AG04449 (cell line): ENCODE measurements around the gene SLC30A10.

Experiments
- CTCF ChIA-PET: fragments of 350-600 bp; formaldehyde crosslinking; extraction: SDS; loops from one replicate; lab custom pipeline; 2021; ENCODE audit warnings: antibody characterized with exemption; lab: Yijun Ruan, JAX
- POLR2A ChIA-PET: fragments of 400-600, 350-600 bp; formaldehyde crosslinking; extraction: SDS; loops from one replicate; lab custom pipeline; 2020; ENCODE audit warnings: antibody characterized with exemption, inconsistent platforms; lab: Yijun Ruan, JAX
- DNase-seq: peaks from one replicate; pipeline ENCODE4 v3.0.0-alpha.2; 2010; ENCODE audit warnings: low read depth, low spot score
- H3K4me3 ChIP-seq: 2 replicates; pipeline ENCODE4 v1.5.1; 2011; ENCODE audit warnings: low read depth, mild to moderate bottlenecking, control low read depth, low read length
- TF ChIP-seq, protein P1 (sequence below): IDR thresholded peaks from one replicate; pipeline ENCODE4 v1.5.1; 2011; ENCODE audit warnings: mild to moderate bottlenecking, moderate library complexity, low read length, control low read depth, inconsistent platforms; ENCODE audit not compliant: insufficient read depth; ENCODE audit errors: missing control alignments

Gene SLC30A10

DNA sequence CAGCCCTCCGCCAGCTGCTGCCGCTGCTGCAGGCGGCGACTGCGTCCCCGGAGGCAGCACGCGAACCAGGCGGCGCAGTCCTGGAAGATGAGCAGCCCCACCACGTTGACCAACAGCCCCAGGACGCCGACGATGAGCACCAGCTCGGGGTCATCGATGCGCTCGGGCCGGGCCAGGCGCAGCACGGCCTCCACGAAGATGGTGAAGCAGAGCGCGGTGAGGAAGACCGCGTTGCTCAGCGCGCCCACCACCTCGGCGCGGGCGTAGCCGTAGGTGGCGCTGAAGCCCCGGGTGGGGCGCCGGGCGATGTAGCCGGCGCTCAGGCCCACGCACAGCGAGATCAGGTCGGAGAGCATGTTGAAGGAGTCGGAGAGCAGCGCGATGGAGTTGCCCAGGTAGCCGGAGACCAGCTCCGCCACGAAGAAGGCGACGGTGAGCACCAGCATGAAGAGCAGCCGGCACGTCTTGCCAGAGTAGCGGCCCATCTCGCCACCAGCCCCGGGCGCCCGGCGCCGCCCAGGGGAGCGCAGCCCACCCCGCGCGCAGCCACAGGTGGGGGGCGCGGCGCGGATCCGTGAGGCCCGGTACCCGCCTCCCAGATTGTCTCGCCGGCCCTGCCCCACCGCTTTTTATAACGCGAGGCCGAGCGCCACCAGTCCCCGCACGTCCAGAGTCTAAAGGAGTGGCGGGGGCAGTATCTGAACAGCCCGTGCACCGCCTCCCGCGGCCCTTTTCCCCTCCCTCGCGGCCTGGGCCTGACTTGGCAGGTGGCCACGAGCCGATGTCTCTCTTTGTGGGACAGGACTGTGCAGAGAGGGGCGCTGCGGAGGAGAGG, at the start of gene SLC30A10:
Gene SLC30A10, minus strand, starts transcription at position 602 of the 835 bp plus-strand sequence. Its CDS starts 117 bp downstream, at position 485.
- CTCF ChIA-PET = interaction anchor here (1.6 kb wide), 1 partner anchor 13 kb away, joined by 3 read pairs; no protein-coding TSS in a partner anchor
- DNase-seq = no peak

DNA sequence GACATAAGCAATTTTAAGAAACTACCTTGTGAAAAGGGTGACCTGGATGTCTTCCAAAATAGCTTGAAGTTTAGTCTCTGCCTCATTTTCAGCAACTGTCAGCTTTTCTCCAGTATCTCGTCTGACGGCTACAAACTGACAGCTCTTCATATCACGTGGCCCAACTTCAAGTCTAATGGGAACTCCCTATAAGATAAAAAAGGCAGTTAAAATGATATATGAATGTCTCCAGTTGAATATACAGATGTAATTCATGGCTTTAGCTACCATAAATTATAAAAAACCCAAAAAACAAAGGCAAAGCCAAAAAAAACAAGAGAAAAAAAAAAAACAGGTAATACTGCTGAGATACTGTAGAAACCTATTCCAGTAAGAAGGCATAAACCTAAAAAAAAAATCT, 44.9 kb upstream of the SLC30A10 start:
- ChIA-PET CTCF (interaction anchor here (1.2 kb wide), 1 partner anchor 15 kb away, joined by 3 read pairs; no protein-coding TSS in a partner anchor), POLR2A (no interaction called here)
- H3K4me3 ChIP-seq = no peak overlapping the region
- TF ChIP-seq, protein P1, sequence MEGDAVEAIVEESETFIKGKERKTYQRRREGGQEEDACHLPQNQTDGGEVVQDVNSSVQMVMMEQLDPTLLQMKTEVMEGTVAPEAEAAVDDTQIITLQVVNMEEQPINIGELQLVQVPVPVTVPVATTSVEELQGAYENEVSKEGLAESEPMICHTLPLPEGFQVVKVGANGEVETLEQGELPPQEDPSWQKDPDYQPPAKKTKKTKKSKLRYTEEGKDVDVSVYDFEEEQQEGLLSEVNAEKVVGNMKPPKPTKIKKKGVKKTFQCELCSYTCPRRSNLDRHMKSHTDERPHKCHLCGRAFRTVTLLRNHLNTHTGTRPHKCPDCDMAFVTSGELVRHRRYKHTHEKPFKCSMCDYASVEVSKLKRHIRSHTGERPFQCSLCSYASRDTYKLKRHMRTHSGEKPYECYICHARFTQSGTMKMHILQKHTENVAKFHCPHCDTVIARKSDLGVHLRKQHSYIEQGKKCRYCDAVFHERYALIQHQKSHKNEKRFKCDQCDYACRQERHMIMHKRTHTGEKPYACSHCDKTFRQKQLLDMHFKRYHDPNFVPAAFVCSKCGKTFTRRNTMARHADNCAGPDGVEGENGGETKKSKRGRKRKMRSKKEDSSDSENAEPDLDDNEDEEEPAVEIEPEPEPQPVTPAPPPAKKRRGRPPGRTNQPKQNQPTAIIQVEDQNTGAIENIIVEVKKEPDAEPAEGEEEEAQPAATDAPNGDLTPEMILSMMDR = no peak
- no peak for DNase-seq

More for the DNA sequence above, at the start of gene SLC30A10:
- TF ChIP-seq, protein P1 = no peak
- POLR2A ChIA-PET = no interaction called here
- peak within 1 kb of the TSS; percentile 41 for H3K4me3 ChIP-seq

DNA sequence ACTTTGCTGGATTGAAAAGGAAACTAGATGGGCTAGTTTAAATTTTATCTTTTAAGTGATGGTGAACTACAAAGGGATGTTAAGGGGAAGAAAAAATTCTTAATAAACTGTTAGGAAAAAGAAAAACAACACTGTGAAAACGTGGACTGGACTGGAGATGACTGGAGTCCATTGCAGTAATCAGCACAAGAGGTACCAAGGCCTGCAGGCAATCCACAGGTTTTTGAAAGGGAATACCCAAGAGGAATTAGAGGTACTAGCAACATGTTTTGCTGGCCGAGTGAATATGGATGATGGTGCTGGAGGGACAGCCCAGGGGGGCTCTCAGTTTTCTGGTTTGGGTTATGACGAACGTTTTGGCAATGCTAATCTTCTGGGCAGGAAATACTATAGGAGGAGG, 39.0 kb upstream of the SLC30A10 start:
- TF ChIP-seq, protein P1 = no peak
- no peak overlapping the region for H3K4me3 ChIP-seq
- ChIA-PET POLR2A (no interaction called here), CTCF (interaction anchor here (1.3 to 1.7 kb wide), 3 partner anchors 9 to 22 kb away, joined by 3 to 7 read pairs (median 4); no protein-coding TSS in a partner anchor)
- no peak for DNase-seq

DNA sequence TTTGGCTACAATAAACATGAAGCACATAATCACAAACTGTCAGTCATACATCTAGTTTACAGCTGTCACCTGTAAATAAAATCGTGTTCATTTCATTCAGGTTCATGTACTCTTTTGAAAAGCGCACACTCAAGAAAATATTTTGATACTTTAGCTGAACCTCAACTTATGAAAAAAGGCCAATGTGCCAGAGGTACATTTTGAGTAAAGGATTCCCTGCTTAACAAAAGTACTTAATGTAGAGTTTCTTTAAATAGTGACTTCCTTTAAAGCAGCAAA, 37.7 kb upstream of the SLC30A10 start:
- ChIA-PET CTCF (interaction anchor here (1.6 kb wide), 1 partner anchor 10 kb away, joined by 7 read pairs; no protein-coding TSS in a partner anchor), POLR2A (no interaction called here)
- TF ChIP-seq, protein P1 = no peak
- no peak for DNase-seq
- no peak overlapping the region for H3K4me3 ChIP-seq

DNA sequence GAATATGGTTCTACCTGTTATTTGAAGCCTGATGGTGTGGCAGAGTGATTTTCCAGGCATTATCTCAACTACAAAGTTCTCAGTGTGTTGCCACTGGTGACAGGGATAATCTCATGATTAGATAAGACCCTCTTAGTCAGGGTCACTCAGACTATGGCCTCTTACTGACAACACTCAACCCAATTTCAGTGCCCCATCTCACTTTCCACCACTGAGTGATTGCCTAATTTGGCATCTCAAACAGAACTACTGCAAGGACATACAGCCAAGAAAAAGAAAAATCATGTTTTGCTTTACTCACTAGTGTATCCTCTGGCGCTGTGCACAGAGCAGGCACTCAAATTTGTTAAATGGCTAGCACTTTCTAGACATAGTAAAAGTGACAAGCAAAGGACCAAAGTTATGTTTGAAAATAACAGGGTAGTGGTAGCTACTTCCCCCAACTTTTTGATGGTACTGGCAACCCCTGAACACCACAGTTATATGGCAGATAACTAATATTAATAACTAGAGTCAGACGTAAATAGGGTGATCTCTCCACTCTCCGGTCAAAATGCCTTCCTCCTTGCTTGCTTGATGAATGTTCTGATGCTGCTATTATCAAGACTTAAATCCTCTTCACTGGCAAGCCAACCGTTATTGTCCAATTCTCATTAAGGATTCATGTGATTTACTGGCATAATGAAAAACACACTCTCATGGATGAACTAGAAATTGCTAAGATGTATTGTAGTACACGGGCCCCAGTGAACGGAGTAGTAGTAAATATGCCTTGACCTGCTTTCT, 37.1 kb upstream of the SLC30A10 start:
- H3K4me3 ChIP-seq = no peak overlapping the region
- ChIA-PET CTCF (interaction anchor here (1.6 kb wide), 1 partner anchor 11 kb away, joined by 7 read pairs; no protein-coding TSS in a partner anchor), POLR2A (no interaction called here)
- no peak for DNase-seq
- TF ChIP-seq, protein P1 = no peak

DNA sequence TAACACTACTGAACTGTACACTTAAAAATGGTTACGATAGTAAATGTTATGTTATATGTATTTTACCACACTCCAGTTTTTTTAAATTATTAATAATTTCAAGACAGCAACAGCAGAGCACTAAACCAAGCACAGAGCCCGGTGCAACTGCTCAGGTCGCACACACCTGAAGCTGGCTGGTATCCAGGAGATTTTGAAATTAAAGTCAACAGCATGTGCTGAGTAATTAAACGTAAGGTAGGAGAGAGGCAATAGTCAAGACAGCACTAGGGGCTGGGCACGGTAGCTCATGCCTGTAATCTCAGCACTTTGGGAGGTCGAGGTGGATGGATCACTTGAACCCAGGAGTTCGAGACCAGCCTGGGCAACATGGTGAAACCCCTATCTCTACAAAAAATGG, 35.1 kb upstream of the SLC30A10 start:
- POLR2A ChIA-PET = no interaction called here
- CTCF ChIA-PET = no interaction called here
- H3K4me3 ChIP-seq = no peak overlapping the region
- DNase-seq = no peak
- TF ChIP-seq, protein P1 = no peak
